RWPE2 (cell line): Measurements from ENCODE around the gene AK8.

Experiments
- ATAC-seq: fragments of 200-7000 bp; cut with Tn5 transposase; 3 replicates; pipeline ENCODE4 v1.9.1; 2021; ENCODE audit warnings: low read depth
- DNase-seq: peaks from one replicate; pipeline ENCODE4 v3.0.0-alpha.2; 2020; ENCODE audit warnings: low spot score
- H3K27ac ChIP-seq: fragments of 450-650 bp; 2 replicates; pipeline ENCODE4 v1.5.1; 2017; ENCODE audit warnings: mild to moderate bottlenecking; ENCODE audit not compliant: poor library complexity, severe bottlenecking
- H3K27me3 ChIP-seq: fragments of 250-450 bp; sonication (Bioruptor Pico); 2 replicates; pipeline ENCODE4 v1.5.1; 2021; ENCODE audit warnings: mild to moderate bottlenecking, moderate library complexity; ENCODE audit not compliant: insufficient read depth, poor library complexity, severe bottlenecking
- H3K36me3 ChIP-seq: fragments of 250-450 bp; sonication (Bioruptor Pico); 2 replicates; pipeline ENCODE4 v1.5.1; 2020; ENCODE audit warnings: low read depth, mild to moderate bottlenecking, moderate library complexity
- H3K4me1 ChIP-seq: fragments of 250-450 bp; sonication (Bioruptor Pico); 2 replicates; pipeline ENCODE4 v1.5.1; 2021; ENCODE audit warnings: mild to moderate bottlenecking, moderate library complexity; ENCODE audit not compliant: insufficient read depth, poor library complexity, severe bottlenecking
- H3K4me3 ChIP-seq: fragments of 250-450 bp; sonication (Bioruptor Pico); 2 replicates; pipeline ENCODE4 v1.5.1; 2021; ENCODE audit warnings: mild to moderate bottlenecking, moderate library complexity; ENCODE audit not compliant: severe bottlenecking
- H3K9me3 ChIP-seq: fragments of 250-450 bp; sonication (Bioruptor Pico); 2 replicates; pipeline ENCODE4 v1.5.1; 2021; ENCODE audit warnings: mild to moderate bottlenecking, moderate library complexity; ENCODE audit not compliant: severe bottlenecking
- TF ChIP-seq, protein P1 (sequence below): fragments of 450-650 bp; IDR thresholded peaks from one replicate; pipeline ENCODE4 v1.5.1; 2017; ENCODE audit warnings: mild to moderate bottlenecking, moderate library complexity; ENCODE audit not compliant: poor library complexity, severe bottlenecking

AK8 gene

DNA sequence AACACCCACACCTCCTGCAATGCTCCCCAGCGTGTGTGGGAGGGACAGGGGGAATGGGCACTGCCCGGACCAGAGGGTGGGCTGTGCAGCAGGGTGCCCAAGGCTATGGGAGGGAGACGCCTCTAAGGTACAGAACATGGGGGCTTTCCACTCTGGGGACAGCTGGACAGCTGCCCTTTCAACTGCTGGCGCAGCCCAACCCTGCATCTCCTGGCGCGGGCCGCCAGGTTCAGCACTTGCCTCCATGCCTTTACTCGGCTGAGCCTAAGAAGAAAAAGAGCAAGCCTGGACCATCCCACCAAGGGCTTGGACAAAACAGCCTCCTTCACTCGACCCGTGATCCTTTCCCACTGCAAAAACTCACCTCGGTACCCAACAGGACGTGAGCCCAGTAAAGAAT is 15.0 kb downstream of the AK8 start:
- H3K36me3 ChIP-seq, result no peaks in the 10 kb centered on the region
- ATAC-seq, result no peak
- no peak overlapping the region for H3K4me3 ChIP-seq

DNA sequence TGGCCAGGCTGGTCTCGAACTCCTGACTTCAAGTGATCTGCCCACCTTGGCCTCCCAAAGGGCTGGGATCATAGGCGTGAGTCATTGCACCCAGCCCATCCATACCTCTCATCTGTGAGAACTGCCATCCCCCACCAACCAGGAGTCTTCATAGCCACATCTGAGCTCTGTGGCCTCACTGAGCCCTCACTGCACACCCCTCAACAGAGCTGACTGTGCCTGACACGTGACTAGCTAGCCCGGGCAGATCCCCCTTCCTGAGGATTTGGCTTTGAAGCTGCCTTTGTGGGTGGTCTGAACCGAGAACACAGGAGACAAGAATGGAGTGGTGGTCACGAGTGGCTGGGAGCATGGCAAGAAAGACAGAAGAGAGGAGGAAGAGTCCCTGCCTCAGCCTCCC is 15.6 kb downstream of the AK8 start:
- Histone ChIP-seq H3K27me3 (no peaks in the 10 kb centered on the region), H3K4me3 (no peak overlapping the region), H3K9me3 (no peaks in the 10 kb centered on the region), H3K36me3 (no peaks in the 10 kb centered on the region), H3K27ac (no peak overlapping the region), H3K4me1 (no peaks in the 10 kb centered on the region)
- TF ChIP-seq, protein P1, sequence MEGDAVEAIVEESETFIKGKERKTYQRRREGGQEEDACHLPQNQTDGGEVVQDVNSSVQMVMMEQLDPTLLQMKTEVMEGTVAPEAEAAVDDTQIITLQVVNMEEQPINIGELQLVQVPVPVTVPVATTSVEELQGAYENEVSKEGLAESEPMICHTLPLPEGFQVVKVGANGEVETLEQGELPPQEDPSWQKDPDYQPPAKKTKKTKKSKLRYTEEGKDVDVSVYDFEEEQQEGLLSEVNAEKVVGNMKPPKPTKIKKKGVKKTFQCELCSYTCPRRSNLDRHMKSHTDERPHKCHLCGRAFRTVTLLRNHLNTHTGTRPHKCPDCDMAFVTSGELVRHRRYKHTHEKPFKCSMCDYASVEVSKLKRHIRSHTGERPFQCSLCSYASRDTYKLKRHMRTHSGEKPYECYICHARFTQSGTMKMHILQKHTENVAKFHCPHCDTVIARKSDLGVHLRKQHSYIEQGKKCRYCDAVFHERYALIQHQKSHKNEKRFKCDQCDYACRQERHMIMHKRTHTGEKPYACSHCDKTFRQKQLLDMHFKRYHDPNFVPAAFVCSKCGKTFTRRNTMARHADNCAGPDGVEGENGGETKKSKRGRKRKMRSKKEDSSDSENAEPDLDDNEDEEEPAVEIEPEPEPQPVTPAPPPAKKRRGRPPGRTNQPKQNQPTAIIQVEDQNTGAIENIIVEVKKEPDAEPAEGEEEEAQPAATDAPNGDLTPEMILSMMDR, result no peak
- ATAC-seq (no peak), DNase-seq (no peak)

More for the DNA sequence above, 15.0 kb downstream of the AK8 start:
- TF ChIP-seq, protein P1, result no peak
- Histone ChIP-seq H3K4me1 (no peaks in the 10 kb centered on the region), H3K27ac (no peak overlapping the region), H3K27me3 (no peaks in the 10 kb centered on the region), H3K9me3 (no peaks in the 10 kb centered on the region)
- DNase-seq, result no peak

DNA sequence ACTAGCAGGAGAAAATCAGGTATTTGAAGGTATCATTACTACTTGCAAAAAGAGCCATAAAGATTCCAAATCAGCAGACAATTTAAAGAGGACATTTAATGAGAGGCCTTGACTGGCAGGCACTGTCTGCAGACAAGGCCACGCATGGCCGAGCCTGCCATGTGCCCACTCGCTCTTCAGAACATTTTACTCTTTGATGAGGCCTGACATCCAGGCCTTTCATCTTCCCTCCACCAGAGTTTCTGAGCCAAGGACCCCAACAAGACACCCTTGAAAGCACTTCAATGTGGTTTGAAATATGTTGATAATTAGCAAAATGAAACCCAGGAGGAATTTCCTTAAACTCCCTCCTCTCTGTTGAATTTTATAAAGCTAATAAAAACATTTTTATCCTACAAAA is 16.4 kb downstream of the AK8 start:
- Histone ChIP-seq H3K36me3 (no peaks in the 10 kb centered on the region), H3K27me3 (no peaks in the 10 kb centered on the region), H3K4me3 (no peak overlapping the region), H3K4me1 (no peaks in the 10 kb centered on the region), H3K27ac (no peak overlapping the region), H3K9me3 (no peaks in the 10 kb centered on the region)
- TF ChIP-seq, protein P1, result no peak
- no peak for ATAC-seq
- DNase-seq, result no peak

DNA sequence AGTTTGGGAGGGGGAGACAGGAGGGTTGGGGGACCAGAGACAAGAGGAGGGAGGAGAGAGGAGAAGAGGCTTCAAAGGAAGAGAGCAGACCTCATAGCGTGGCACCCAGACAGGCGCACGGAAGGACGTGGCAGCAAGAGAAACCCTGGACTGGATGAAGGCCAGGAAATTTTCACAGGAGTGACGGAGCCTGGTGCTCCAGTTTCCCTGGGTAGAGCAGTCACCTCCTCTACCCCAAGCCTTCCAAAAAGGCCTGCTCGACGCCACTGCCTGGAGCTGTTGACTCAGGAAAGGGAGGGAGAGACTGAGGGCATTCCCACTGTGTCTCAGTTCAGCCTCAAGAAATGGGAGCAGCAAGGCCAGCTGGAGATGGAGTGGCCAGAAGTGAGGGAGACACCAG is 19.3 kb downstream of the AK8 start:
- H3K9me3 ChIP-seq, result no peaks in the 10 kb centered on the region
- TF ChIP-seq, protein P1, result no peak
- ATAC-seq (no peak; the same call in 2 of the 3 replicates), DNase-seq (no peak)
- no peaks in the 10 kb centered on the region for H3K4me1 ChIP-seq
- no peaks in the 10 kb centered on the region for H3K36me3 ChIP-seq
- H3K27me3 ChIP-seq, result no peaks in the 10 kb centered on the region
- H3K4me3 ChIP-seq, result no peak overlapping the region
- no peak overlapping the region for H3K27ac ChIP-seq

DNA sequence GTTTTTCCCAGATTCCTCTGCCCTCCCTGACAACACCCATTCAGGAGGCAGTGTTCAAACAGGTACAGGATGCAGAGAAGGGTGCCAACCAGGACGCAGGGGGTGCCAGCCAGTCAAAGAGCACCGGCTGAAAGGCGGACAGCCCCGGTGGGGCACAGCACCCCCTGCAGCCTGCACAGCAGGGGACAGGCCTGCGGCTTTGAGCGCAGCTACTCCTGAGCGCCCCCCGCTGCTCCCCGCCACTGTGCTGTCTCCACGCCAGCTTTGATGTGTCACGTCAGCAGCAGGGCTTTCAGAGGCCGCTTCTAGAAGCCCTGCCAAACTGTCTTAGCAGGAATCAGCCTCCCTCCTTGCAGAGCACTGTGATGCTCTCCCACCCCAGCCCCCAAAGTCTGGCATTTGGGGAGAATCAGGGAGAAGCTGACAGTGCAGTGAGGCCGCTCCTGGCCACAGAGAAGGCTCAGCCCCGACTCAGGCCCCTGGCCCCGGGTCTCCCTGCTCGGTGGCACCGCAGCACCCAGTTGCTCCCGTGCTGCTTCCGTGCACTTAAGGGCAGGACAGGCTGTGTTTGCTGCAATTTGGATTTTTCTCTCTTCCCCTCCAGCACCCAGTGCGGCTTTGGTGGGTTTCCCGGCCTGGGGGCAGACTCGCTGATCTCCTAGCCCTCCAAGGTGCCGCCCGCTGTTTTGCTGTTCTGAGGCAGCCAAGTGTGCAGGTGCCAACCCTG is 20.3 kb downstream of the AK8 start:
- H3K4me1 ChIP-seq, result no peaks in the 10 kb centered on the region
- TF ChIP-seq, protein P1, result no peak
- H3K9me3 ChIP-seq, result no peaks in the 10 kb centered on the region
- H3K4me3 ChIP-seq, result no peak overlapping the region
- H3K36me3 ChIP-seq, result no peaks in the 10 kb centered on the region
- ATAC-seq (no peak), DNase-seq (no peak)
- H3K27ac ChIP-seq, result no peak overlapping the region
- no peaks in the 10 kb centered on the region for H3K27me3 ChIP-seq
